Nephron (organoid): Measurements from ENCODE around the gene HOXA9.

ENCODE experiments used
- H3K27ac Mint-ChIP-seq, 3 experiments: 2 replicates each; pipeline ENCODE4 v1.8.0; 2020; ENCODE audit warnings: mixed read lengths in 3 of 3, mild to moderate bottlenecking in 2 of 3, moderate library complexity in 1 of 3
- H3K27me3 Mint-ChIP-seq: 2 replicates; pipeline ENCODE4 v1.8.0; 2021; ENCODE audit warnings: low read depth, mild to moderate bottlenecking, moderate library complexity, mixed read lengths
- H3K36me3 Mint-ChIP-seq: 2 replicates; pipeline ENCODE4 v1.8.0; 2020; ENCODE audit warnings: low read depth, mixed read lengths
- H3K4me1 Mint-ChIP-seq: 2 replicates; pipeline ENCODE4 v1.8.0; 2020; ENCODE audit warnings: mixed read lengths
- H3K4me3 Mint-ChIP-seq, 3 experiments: 2 replicates each; pipeline ENCODE4 v1.8.0; 2020; ENCODE audit warnings: mild to moderate bottlenecking in 3 of 3, mixed read lengths in 3 of 3, moderate library complexity in 2 of 3
- H3K9me3 Mint-ChIP-seq: 2 replicates; pipeline ENCODE4 v1.8.0; 2020; ENCODE audit warnings: mixed read lengths
- TF ChIP-seq, protein P1 (sequence below), 3 experiments: fragments of 200-600 bp; sonication (generic); IDR thresholded peaks; one replicate each; pipeline ENCODE4 v1.5.0; 2021; ENCODE audit warnings: antibody characterized with exemption in 3 of 3; ENCODE audit not compliant: unreplicated experiment in 3 of 3

The HOXA9 gene

DNA sequence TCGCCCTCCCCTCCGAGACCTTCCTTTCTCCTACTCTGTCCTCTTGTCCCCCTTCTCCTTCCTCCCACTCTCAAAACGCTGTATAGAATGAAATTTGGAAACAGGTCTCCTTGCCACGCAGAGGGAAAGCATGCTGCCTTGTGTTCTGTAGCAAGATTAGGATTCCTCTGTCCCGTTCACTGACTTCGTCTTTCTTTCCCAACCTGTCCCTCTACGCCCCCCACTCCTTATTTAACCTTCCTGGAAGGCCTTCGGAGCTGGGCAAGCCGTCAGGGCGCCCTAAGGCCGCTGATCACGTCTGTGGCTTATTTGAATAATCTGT lies 1.3 kb downstream of the HOXA9 start:
- TF ChIP-seq, protein P1, sequence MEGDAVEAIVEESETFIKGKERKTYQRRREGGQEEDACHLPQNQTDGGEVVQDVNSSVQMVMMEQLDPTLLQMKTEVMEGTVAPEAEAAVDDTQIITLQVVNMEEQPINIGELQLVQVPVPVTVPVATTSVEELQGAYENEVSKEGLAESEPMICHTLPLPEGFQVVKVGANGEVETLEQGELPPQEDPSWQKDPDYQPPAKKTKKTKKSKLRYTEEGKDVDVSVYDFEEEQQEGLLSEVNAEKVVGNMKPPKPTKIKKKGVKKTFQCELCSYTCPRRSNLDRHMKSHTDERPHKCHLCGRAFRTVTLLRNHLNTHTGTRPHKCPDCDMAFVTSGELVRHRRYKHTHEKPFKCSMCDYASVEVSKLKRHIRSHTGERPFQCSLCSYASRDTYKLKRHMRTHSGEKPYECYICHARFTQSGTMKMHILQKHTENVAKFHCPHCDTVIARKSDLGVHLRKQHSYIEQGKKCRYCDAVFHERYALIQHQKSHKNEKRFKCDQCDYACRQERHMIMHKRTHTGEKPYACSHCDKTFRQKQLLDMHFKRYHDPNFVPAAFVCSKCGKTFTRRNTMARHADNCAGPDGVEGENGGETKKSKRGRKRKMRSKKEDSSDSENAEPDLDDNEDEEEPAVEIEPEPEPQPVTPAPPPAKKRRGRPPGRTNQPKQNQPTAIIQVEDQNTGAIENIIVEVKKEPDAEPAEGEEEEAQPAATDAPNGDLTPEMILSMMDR (IDR thresholded peaks at IDR 0.05; ENCODE audit: unreplicated experiment in 3 of 3) = peak in 1 of 3 experiments; percentile 12
- no peaks in the 10 kb centered on the region for H3K9me3 Mint-ChIP-seq
- peaks cover 60% of the 10 kb centered on the region for H3K36me3 Mint-ChIP-seq
- H3K27me3 Mint-ChIP-seq = peaks cover 4% of the 10 kb centered on the region
- H3K27ac Mint-ChIP-seq = peak overlapping the region; percentile 99 to 100 (median 99)
- H3K4me3 Mint-ChIP-seq = peak overlapping the region; percentile 92 to 95 (median 93)
- peaks cover 19% of the 10 kb centered on the region for H3K4me1 Mint-ChIP-seq

DNA sequence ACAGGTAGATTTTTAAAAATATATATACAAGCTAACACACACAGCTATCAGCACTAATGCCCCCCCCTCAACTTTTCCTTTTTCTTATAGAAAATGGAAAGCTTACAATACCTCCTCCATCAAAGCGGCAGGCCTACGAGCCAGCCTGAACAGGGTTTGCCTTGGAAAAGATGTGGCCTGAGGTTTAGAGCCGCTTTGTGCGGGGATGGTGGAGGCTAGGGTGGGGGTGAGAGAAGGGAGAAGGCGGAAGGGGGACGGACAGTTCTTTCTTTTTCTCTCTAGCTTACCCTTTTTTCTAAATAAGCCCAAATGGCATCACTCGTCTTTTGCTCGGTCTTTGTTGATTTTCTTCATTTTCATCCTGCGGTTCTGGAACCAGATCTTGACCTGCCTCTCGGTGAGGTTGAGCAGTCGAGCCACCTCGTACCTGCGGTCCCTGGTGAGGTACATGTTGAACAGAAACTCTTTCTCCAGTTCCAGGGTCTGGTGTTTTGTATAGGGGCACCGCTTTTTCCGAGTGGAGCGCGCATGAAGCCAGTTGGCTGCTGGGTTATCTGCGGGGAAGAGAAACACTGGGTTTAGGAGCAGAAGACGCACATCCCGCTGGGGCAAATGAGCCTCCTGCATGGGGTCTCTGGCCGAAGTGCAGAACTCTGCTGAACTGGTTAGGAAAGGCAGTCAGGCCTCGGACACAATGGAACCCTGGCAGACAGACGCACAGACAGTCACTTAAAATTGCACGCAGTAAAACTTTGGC lies 1.9 kb downstream of the HOXA9 start:
- Mint-ChIP-seq H3K27ac (peak overlapping the region; percentile 99 to 100 (median 99)), H3K27me3 (no peaks in the 10 kb centered on the region), H3K36me3 (peaks cover 54% of the 10 kb centered on the region), H3K4me3 (peak overlapping the region; percentile 92 to 95 (median 93)), H3K4me1 (peaks cover 25% of the 10 kb centered on the region), H3K9me3 (no peaks in the 10 kb centered on the region)
- TF ChIP-seq, protein P1 (IDR thresholded peaks at IDR 0.05; ENCODE audit: unreplicated experiment in 3 of 3) = no peak

DNA sequence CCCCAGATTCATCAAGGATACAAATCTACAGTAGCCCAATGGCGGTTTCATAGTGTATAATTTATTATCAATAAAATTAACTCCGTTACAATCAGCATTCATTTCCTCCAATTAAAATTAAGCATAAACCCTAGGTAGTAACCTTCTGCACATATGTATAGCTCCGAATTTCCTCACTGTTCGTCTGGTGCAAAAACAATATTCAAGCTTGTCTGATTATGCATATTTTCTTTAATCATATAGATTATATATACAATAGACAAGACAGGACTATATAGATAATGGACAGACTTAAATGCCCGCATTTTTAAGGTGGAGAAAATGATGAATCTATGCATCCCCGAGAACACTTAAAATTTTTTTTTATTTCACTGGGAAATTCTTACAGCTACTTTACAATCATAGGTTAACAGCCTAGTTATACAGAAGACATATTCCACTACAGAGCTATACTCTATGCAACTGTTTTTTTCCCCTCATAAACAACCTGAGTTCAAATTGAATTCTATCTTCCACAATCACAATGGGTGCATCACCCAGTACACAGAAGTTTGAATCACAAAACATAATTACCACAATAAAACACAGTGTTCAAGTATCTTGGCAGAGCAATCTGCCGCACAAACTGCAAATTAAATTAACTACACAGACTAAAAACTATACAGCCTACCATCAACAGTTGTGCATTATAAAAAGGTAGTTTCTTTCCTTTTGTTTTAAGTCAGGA lies 2.6 kb downstream of the HOXA9 start:
- Mint-ChIP-seq H3K27ac (peak overlapping the region; percentile 99 to 100 (median 99)), H3K36me3 (peaks cover 47% of the 10 kb centered on the region), H3K4me3 (peak overlapping the region; percentile 92 to 95 (median 93)), H3K27me3 (no peaks in the 10 kb centered on the region), H3K9me3 (no peaks in the 10 kb centered on the region), H3K4me1 (peaks cover 29% of the 10 kb centered on the region)
- TF ChIP-seq, protein P1 (IDR thresholded peaks at IDR 0.05; ENCODE audit: unreplicated experiment in 3 of 3) = no peak

DNA sequence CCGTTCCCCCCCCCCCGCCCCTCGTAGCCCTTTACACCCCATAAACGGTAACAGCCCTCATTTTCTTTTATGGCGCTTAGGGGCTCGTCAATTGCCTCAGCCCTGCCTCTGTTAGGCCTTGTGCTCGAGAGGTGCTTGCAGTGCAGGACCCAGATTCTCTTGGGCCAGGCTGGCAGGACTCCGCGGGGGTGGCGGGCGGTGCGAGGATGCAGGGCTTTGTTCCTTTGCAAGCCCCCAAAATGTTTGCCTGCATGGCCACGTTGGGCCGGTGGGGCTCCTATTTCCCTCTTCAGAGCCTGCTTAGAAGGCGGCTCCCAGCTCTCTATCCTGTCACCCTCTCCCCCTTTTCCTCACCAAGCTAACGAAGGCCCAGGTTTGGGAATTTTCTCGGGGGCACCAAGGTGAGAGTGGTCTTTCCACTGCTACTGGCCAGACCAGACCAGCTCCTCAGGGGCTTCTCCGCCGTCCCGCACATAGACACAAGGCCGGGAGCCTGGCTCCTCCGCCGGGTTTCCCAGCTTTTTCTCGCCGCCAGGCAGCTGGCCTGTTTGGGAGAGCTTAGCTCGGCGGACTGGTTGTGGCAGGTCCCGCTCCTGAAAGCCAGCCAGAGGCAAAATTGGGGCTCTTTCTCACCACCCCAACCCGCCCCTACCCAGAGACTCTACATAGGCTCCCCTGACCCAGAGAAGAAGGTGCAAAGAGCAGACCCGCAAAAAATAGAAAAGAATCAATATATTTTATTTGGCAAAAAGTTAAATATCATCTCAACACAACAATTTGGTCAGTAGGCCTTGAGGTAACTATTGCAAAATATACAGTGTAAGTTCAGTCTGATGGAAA lies 3.4 kb downstream of the HOXA9 start:
- Mint-ChIP-seq H3K9me3 (no peaks in the 10 kb centered on the region), H3K27me3 (no peaks in the 10 kb centered on the region), H3K4me3 (peak overlapping the region; percentile 92 to 95 (median 93)), H3K36me3 (peaks cover 39% of the 10 kb centered on the region), H3K4me1 (peaks cover 29% of the 10 kb centered on the region), H3K27ac (peak overlapping the region; percentile 99 to 100 (median 99))
- TF ChIP-seq, protein P1 (IDR thresholded peaks at IDR 0.05; ENCODE audit: unreplicated experiment in 3 of 3) = no peak

DNA sequence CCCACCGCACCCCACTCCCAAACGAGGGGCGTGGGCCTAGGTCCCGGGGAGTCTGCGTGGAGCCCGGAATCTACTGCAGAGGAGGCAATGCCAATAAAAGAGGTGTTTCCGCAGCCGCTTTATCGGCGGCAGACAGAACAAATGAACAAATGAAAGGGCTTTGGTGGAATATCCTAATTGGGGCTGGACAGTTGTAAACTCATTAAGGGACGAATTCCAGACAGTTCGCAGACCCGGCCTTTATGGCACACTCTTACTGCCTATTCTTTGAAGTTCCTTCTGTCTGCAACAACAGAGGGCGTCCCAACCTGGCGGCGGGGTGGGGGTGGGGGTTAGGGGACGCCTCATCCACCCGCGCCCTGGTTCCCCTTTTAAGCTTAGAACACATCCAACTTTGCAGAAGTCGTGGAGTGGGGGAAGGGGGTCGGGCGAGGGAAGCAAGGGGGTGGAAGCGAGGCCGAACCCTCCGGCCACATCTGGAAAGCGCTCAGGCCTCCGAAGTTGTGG lies 4.1 kb downstream of the HOXA9 start:
- H3K4me1 Mint-ChIP-seq = peaks cover 29% of the 10 kb centered on the region
- H3K27me3 Mint-ChIP-seq = peaks cover 3% of the 10 kb centered on the region
- no peaks in the 10 kb centered on the region for H3K9me3 Mint-ChIP-seq
- H3K36me3 Mint-ChIP-seq = peaks cover 38% of the 10 kb centered on the region
- TF ChIP-seq, protein P1 (IDR thresholded peaks at IDR 0.05; ENCODE audit: unreplicated experiment in 3 of 3) = peak in 1 of 3 experiments; percentile 28
- H3K27ac Mint-ChIP-seq = peak overlapping the region; percentile 99 to 100 (median 99)
- H3K4me3 Mint-ChIP-seq = peak overlapping the region; percentile 87 to 95 (median 93)
